K562 (cell line): ENCODE measurements around the gene TYR. TPM values are rescaled to one million over a fixed set of nuclear protein-coding genes. Genes with fewer than 3 reads are reported as not detected.

Experiments used
- ATAC-seq: fragments of 200-7000 bp; cut with Tn5 transposase; 3 replicates; pipeline ENCODE4 v1.9.1; 2020; ENCODE audit warnings: moderate library complexity
- BruUV-seq: library from RNA; stranded (reverse); fragments of 400-500 nt; replicated peaks from 2 replicates; lab custom pipeline; 2021; lab: Mats Ljungman, UMichigan
- CTCF ChIA-PET: fragments of 300-600 bp; formaldehyde crosslinking; extraction: SDS; loops from one replicate; lab custom pipeline; 2021; ENCODE audit warnings: low intra/inter-chr PET ratio; lab: Yijun Ruan, JAX
- POLR2A ChIA-PET: fragments of 300-600, 350-650 bp; sonication (Branson Sonifier 250); formaldehyde crosslinking; extraction: SDS; loops from one replicate; lab custom pipeline; 2021; ENCODE audit warnings: antibody characterized with exemption, inconsistent platforms; lab: Yijun Ruan, JAX
- DNase-seq, 4 experiments: peaks; one replicate each; pipeline versions ENCODE4 v3.0.0 to v3.0.0-alpha.2; 2011 to 2018; ENCODE audit warnings: low spot score in 3 of 4, mixed read lengths in 3 of 4; ENCODE audit errors: extremely low read depth in 1 of 4
- FAIRE-seq: peaks from 2 replicates; lab custom pipeline; 2011; peaks lifted over from hg19 to GRCh38; lab: Jason Lieb, UNC
- H2AFZ ChIP-seq: 2 replicates; pipeline ENCODE4 v1.6.0; 2011; ENCODE audit warnings: low read depth, low read length, control low read depth, inconsistent platforms
- H3K27ac ChIP-seq: fragments of 200-600 bp; 3 replicates; pipeline ENCODE4 v1.8.0; 2011; ENCODE audit warnings: low read depth, mild to moderate bottlenecking, control low read depth, inconsistent platforms, low read length, moderate library complexity, mixed read lengths; ENCODE audit errors: extremely low read depth
- H3K27me3 ChIP-seq, 2 experiments: fragments of 300-600 bp in 1 of 2; 2 replicates in 1 of 2; 3 replicates in 1 of 2; pipeline versions ENCODE4 v1.6.0 to v1.8.0; 2011; ENCODE audit warnings: inconsistent platforms in 2 of 2, low read length in 2 of 2, mild to moderate bottlenecking in 1 of 2, mixed read lengths in 1 of 2, moderate library complexity in 1 of 2; ENCODE audit not compliant: control insufficient read depth in 2 of 2, insufficient read depth in 2 of 2
- H3K36me3 ChIP-seq: fragments of 300-600 bp; 3 replicates; pipeline ENCODE4 v1.8.0; 2011; ENCODE audit warnings: mild to moderate bottlenecking, low read length, inconsistent platforms; ENCODE audit not compliant: control insufficient read depth, insufficient read depth
- H3K4me1 ChIP-seq, 2 experiments: fragments of 200-600 bp in 1 of 2; replicated peaks in 1 of 2; 2 replicates in 1 of 2; 3 replicates in 1 of 2; pipeline versions ENCODE4 v1.5.1 to v1.8.0; 2011; ENCODE audit warnings: inconsistent platforms in 2 of 2, low read length in 2 of 2, mild to moderate bottlenecking in 1 of 2, mixed read lengths in 1 of 2, moderate library complexity in 1 of 2; ENCODE audit not compliant: control insufficient read depth in 2 of 2, insufficient read depth in 2 of 2
- H3K4me2 ChIP-seq: 2 replicates; pipeline ENCODE4 v1.6.1; 2011; ENCODE audit warnings: low read length, control low read depth, inconsistent platforms, mixed read lengths; ENCODE audit not compliant: insufficient read depth
- H3K4me3 ChIP-seq: fragments of 200-600 bp; sonication (generic), shearing (Covaris generic); 2 replicates; pipeline ENCODE4 v1.5.1; 2016; ENCODE audit warnings: control low read depth, inconsistent platforms
- H3K79me2 ChIP-seq: fragments of 200-600 bp; 3 replicates; pipeline ENCODE4 v1.8.0; 2011; ENCODE audit warnings: low read length, inconsistent platforms; ENCODE audit not compliant: control insufficient read depth, insufficient read depth
- H3K9ac ChIP-seq, 2 experiments: 2 replicates each; pipeline versions ENCODE4 v1.6.0 to v1.6.1; 2011; ENCODE audit warnings: low read depth in 2 of 2, low read length in 2 of 2, control low read depth in 1 of 2, inconsistent platforms in 1 of 2, mild to moderate bottlenecking in 1 of 2, mixed read lengths in 1 of 2; ENCODE audit not compliant: insufficient read depth in 1 of 2
- H3K9me1 ChIP-seq: one replicate; pipeline ENCODE4 v1.6.0; 2011; ENCODE audit warnings: inconsistent platforms, mild to moderate bottlenecking, low read length, moderate library complexity; ENCODE audit not compliant: control insufficient read depth, insufficient read depth
- H3K9me3 ChIP-seq: replicated peaks from 2 replicates; pipeline ENCODE4 v1.5.1; 2011; ENCODE audit warnings: low read depth, low read length, inconsistent platforms; ENCODE audit not compliant: control insufficient read depth, insufficient read depth
- H4K20me1 ChIP-seq: replicated peaks from 2 replicates; pipeline ENCODE4 v1.6.1; 2011; ENCODE audit warnings: low read length, inconsistent platforms, mixed read lengths; ENCODE audit not compliant: control insufficient read depth, insufficient read depth
- CBFA2T2 ChIP-seq: fragments of 450-650 bp; conservative IDR thresholded peaks from 2 replicates; pipeline ENCODE4 v1.6.1; 2017; ENCODE audit warnings: mild to moderate bottlenecking
- CBX8 ChIP-seq: fragments of 200-600 bp; sonication (generic); IDR thresholded peaks from 2 replicates; pipeline ENCODE4 v1.6.1; 2012; ENCODE audit warnings: borderline replicate concordance, mixed run types, low read depth, mild to moderate bottlenecking, moderate library complexity, mixed read lengths, low read length, control low read depth, inconsistent platforms; ENCODE audit not compliant: poor library complexity, severe bottlenecking; ENCODE audit errors: extremely low read depth
- CCNT2 ChIP-seq: IDR thresholded peaks from 2 replicates; pipeline ENCODE4 v1.6.1; 2011; ENCODE audit warnings: borderline replicate concordance, low read depth, mild to moderate bottlenecking, moderate library complexity, mixed read lengths, low read length; ENCODE audit not compliant: insufficient read length; ENCODE audit errors: extremely low read depth
- FOXJ3 ChIP-seq: sonication (generic); formaldehyde crosslinking; IDR thresholded peaks from 2 replicates; pipeline ENCODE4 v1.4.0; 2020; ENCODE audit warnings: mild to moderate bottlenecking, missing genetic modification reagents
- HCFC1 ChIP-seq: IDR thresholded peaks from 2 replicates; pipeline ENCODE4 v1.6.1; 2012; ENCODE audit warnings: low read depth, low read length, improper control_type of control experiment
- PCBP2 ChIP-seq: fragments of 200-400 bp; formaldehyde crosslinking; IDR thresholded peaks from 2 replicates; pipeline ENCODE4 v1.6.1; 2018; ENCODE audit warnings: low read length, low read depth, mild to moderate bottlenecking, moderate library complexity; ENCODE audit not compliant: poor library complexity, severe bottlenecking
- POLR3A ChIP-seq: IDR thresholded peaks from 2 replicates; pipeline ENCODE4 v1.6.1; 2011; ENCODE audit warnings: borderline replicate concordance, mild to moderate bottlenecking, moderate library complexity; ENCODE audit not compliant: insufficient read length, insufficient read depth; ENCODE audit errors: extremely low read depth
- STAG1 ChIP-seq: sonication (generic); formaldehyde crosslinking; IDR thresholded peaks from 2 replicates; pipeline ENCODE4 v1.5.0; 2020; ENCODE audit warnings: missing genetic modification reagents, borderline replicate concordance
- ZNF347 ChIP-seq: fragments of 450-650 bp; formaldehyde crosslinking; IDR thresholded peaks from 2 replicates; pipeline ENCODE4 v1.4.0; 2020; ENCODE audit warnings: low read depth, mild to moderate bottlenecking, moderate library complexity
- ZNF77 ChIP-seq: fragments of 250-450 bp; sonication (Bioruptor Pico); IDR thresholded peaks from 2 replicates; pipeline ENCODE4 v1.5.0; 2020
- WGBS: fragments of 100-300 bp; shearing (Covaris generic); methylation state at CpG from one replicate; pipeline ENCODE4 v1.1.6; 2016; ENCODE audit warnings: low coverage, mixed read lengths; ENCODE audit not compliant: insufficient coverage; ENCODE audit errors: missing lambda C conversion rate; 5-methylcytosine and 5-hydroxymethylcytosine counted together
- in situ Hi-C: fragments of 300-500 bp; cut with MboI; formaldehyde crosslinking; loops from 4 replicates; pipeline ENCODE4 v1.15.0; 2018; ENCODE audit warnings: inconsistent platforms, mixed read lengths
- intact Hi-C: fragments of 100-400 bp; cut with micrococcal nuclease; formaldehyde crosslinking; loops from 2 replicates; pipeline ENCODE4 v1.14.2; 2022
- polyA plus RNA-seq, 8 experiments: library from polyadenylated mRNA; depleted of rRNA in 4 of 8; stranded (reverse) in 5 of 8; unstranded in 3 of 8; fragments of >200 nt; fragmentation: Nextera tagmentation in 2 of 8; fragmentation: Illumina TruSeq in 1 of 8; extraction: Ambion mirVana in 2 of 8; extraction: Trizol in 1 of 8; gene quantifications; 2 replicates each; pipeline versions ENCODE4 v1.2.1 to v1.2.3, GENCODE V29; 2011 to 2014; ENCODE audit warnings: inconsistent platforms in 1 of 8, missing spikeins in 1 of 8
- total RNA-seq, 7 experiments: library from RNA; depleted of rRNA in 6 of 7; stranded (reverse); fragments of >200 nt in 6 of 7; fragmentation: Illumina TruSeq in 2 of 7; extraction: Trizol in 2 of 7; gene quantifications; 2 replicates each; pipeline versions ENCODE4 v1.2.1 to v1.2.3, GENCODE V29; 2011 to 2021; ENCODE audit warnings: low replicate concordance in 1 of 7
- TF ChIP-seq, protein P1 (sequence below): fragments of 200-800 bp; sonication (Bioruptor generic); IDR thresholded peaks from 2 replicates; pipeline ENCODE4 v1.6.1; 2017; ENCODE audit warnings: missing genetic modification characterization, missing compliant biosample characterization
- TF ChIP-seq, protein P2 (sequence below): fragments of 250-450 bp; sonication (Bioruptor Pico); IDR thresholded peaks from 2 replicates; pipeline ENCODE4 v1.8.0; 2022; ENCODE audit warnings: moderate library complexity, mild to moderate bottlenecking, inconsistent platforms
- TF ChIP-seq, protein P3 (sequence below): fragments of 250-450 bp; sonication (Bioruptor Pico); IDR thresholded peaks from 2 replicates; pipeline ENCODE4 v1.5.0; 2020; ENCODE audit warnings: mild to moderate bottlenecking, borderline replicate concordance

Gene TYR
- total and polyA plus RNA-seq, 9 of the 15 experiments (the other 6 are each of a cell fraction or from before 2014, with no cell fraction given) = not detected

DNA sequence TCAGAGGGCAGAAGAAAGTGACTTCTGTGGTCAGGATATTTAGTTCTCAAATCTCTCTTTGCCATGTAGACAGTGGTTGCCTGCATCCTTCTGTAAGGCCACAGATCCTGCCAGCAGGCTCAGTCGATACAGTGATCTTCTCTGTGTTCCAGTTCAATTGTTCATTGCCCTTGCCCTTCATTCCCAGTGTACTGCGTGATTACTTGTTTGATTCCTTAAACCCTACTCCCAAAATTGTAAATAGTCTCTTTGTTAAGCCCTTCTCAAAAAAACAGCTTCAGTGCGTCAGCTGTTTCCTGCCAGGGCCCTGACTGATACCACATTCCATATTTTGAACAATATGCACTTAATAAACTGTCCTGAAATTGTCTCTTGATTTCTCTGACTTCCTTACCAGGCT is 9.3 kb upstream of the TYR start:
- ChIA-PET POLR2A (no interaction called here), CTCF (no interaction called here)
- no peaks in the 10 kb centered on the region for H3K27me3 ChIP-seq
- H3K4me1 ChIP-seq = no peaks in the 10 kb centered on the region
- no peaks in the 10 kb centered on the region for H3K36me3 ChIP-seq
- H3K4me2 ChIP-seq = no peak overlapping the region
- WGBS = 0% methylated on average over 3 of the region's 3 CpGs
- no peak for DNase-seq
- in situ Hi-C loops (no loop called here), intact Hi-C loops (no loop called here)
- no peak for ATAC-seq
- H3K9me1 ChIP-seq = no peaks in the 10 kb centered on the region
- H4K20me1 ChIP-seq = no peaks in the 10 kb centered on the region
- no peak for FAIRE-seq
- no peaks in the 10 kb centered on the region for H3K9me3 ChIP-seq
- H3K79me2 ChIP-seq = no peaks in the 10 kb centered on the region
- H3K27ac ChIP-seq = no peak overlapping the region
- H3K9ac ChIP-seq = no peak overlapping the region
- no peak overlapping the region for H2AFZ ChIP-seq
- no peak for TF ChIP-seq CBFA2T2
- no peak for TF ChIP-seq STAG1 (CRISPR knock-in tag)
- no peak for TF ChIP-seq FOXJ3 (CRISPR knock-in tag)
- TF ChIP-seq, protein P1, sequence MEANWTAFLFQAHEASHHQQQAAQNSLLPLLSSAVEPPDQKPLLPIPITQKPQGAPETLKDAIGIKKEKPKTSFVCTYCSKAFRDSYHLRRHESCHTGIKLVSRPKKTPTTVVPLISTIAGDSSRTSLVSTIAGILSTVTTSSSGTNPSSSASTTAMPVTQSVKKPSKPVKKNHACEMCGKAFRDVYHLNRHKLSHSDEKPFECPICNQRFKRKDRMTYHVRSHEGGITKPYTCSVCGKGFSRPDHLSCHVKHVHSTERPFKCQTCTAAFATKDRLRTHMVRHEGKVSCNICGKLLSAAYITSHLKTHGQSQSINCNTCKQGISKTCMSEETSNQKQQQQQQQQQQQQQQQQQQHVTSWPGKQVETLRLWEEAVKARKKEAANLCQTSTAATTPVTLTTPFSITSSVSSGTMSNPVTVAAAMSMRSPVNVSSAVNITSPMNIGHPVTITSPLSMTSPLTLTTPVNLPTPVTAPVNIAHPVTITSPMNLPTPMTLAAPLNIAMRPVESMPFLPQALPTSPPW (CRISPR knock-in tag) = no peak
- no peak for TF ChIP-seq ZNF77 (CRISPR knock-in tag)
- no peak for TF ChIP-seq CCNT2
- TF ChIP-seq, protein P2, sequence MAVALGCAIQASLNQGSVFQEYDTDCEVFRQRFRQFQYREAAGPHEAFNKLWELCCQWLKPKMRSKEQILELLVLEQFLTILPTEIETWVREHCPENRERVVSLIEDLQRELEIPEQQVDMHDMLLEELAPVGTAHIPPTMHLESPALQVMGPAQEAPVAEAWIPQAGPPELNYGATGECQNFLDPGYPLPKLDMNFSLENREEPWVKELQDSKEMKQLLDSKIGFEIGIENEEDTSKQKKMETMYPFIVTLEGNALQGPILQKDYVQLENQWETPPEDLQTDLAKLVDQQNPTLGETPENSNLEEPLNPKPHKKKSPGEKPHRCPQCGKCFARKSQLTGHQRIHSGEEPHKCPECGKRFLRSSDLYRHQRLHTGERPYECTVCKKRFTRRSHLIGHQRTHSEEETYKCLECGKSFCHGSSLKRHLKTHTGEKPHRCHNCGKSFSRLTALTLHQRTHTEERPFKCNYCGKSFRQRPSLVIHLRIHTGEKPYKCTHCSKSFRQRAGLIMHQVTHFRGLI (CRISPR knock-in tag) = no peak
- TF ChIP-seq, protein P3, sequence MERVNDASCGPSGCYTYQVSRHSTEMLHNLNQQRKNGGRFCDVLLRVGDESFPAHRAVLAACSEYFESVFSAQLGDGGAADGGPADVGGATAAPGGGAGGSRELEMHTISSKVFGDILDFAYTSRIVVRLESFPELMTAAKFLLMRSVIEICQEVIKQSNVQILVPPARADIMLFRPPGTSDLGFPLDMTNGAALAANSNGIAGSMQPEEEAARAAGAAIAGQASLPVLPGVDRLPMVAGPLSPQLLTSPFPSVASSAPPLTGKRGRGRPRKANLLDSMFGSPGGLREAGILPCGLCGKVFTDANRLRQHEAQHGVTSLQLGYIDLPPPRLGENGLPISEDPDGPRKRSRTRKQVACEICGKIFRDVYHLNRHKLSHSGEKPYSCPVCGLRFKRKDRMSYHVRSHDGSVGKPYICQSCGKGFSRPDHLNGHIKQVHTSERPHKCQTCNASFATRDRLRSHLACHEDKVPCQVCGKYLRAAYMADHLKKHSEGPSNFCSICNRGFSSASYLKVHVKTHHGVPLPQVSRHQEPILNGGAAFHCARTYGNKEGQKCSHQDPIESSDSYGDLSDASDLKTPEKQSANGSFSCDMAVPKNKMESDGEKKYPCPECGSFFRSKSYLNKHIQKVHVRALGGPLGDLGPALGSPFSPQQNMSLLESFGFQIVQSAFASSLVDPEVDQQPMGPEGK (CRISPR knock-in tag) = no peak
- TF ChIP-seq ZNF347 (CRISPR knock-in tag) = no peak
- TF ChIP-seq CBX8 = no peak
- TF ChIP-seq PCBP2 = no peak
- TF ChIP-seq POLR3A = no peak
- no peak for TF ChIP-seq HCFC1
- H3K4me3 ChIP-seq = no peak overlapping the region
- BruUV-seq = no TSS peak
